Subcutaneous adipose tissue (tissue), 4 donors: ENCODE measurements around the gene NBL1. TPM values are rescaled to one million over a fixed set of nuclear protein-coding genes. Genes with fewer than 3 reads are reported as not detected.

Experiments
- CTCF ChIP-seq: fragments of 450-650 bp; IDR thresholded peaks from one replicate; pipeline ENCODE4 v1.5.1; 2016; ENCODE audit warnings: low read depth, mild to moderate bottlenecking, control low read depth, antibody characterized with exemption, moderate library complexity
- total RNA-seq, 4 donors: library from RNA; depleted of rRNA; stranded (reverse); fragments of >200 nt; gene quantifications; one replicate each; pipeline ENCODE4 v1.1.0, GENCODE V29; 2016

Gene NBL1
- total RNA-seq, 4 donors from 2014 or later, result 16.3 to 80.6 (median 51.2) TPM

- TF ChIP-seq CTCF, result no peak
Measured at GRCh38 chr1:19695772-19696171, 51.7 kb downstream of the NBL1 start.

GRCh38 chr1:19696820-19697219 is 52.7 kb downstream of the NBL1 start:
- TF ChIP-seq CTCF, result no peak

- no peak for TF ChIP-seq CTCF
Measured at GRCh38 chr1:19698181-19698580, 54.1 kb downstream of the NBL1 start.

- TF ChIP-seq CTCF, result no peak
Measured at GRCh38 chr1:19700079-19700777, 56.1 kb downstream of the NBL1 start.

GRCh38 chr1:19703280-19703679 is 59.2 kb downstream of the NBL1 start:
- no peak for TF ChIP-seq CTCF

GRCh38 chr1:19704247-19705113 is 60.4 kb downstream of the NBL1 start:
- TF ChIP-seq CTCF, result no peak

- TF ChIP-seq CTCF, result no peak
Measured at GRCh38 chr1:19705464-19705863, 61.4 kb downstream of the NBL1 start.
